ENCODE measurements around the gene ADCK2. TPM values are rescaled to one million over a fixed set of nuclear protein-coding genes. Genes with fewer than 3 reads are reported as not detected.
"Not testable (repeated sequence)": the region's sequence is repeated elsewhere in the genome, so short reads cannot be mapped to it uniquely, and the experiment has no call there.

ADCK2 gene
- total RNA-seq, 1 experiment from 2014 or later, result 17.3 TPM

DNA sequence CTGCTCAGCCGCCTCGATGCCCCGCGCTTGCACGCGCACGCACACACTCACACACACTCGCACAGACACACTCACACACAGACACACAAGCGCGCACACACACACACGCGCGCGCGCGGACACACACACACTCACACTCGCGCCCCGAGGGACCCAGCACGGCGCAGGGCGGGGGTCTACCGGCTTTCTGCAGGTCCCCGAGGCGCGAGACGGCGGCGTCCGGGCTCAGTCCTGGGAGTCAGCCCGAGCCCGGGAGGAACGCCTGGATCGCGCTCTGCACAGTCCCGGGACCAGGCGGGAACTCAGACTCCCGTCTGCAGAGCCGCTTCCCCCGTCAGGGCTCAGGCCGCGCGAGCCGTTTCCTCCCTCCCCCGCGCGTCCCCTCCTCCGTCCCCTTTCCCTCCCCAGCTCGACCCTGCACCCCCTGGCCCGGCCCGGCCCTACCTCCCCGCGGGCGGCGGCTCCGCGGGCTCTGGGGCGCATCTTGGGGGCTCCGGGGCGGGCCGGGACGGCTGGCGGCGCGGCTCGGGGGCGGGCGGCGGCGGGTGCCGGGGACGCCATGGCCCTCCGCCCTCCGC lies 32.6 kb upstream of the ADCK2 start:
- Histone ChIP-seq H3K9me3 (replicated peaks) (no peaks in the 10 kb centered on the region), H3K4me1 (peaks cover 7% of the 10 kb centered on the region; the same call in 1 of the 2 replicates), H3K27me3 (no peaks in the 10 kb centered on the region), H3K27ac (peak overlapping the region; percentile 81), H3K4me3 (peak overlapping the region; percentile 78), H3K36me3 (no peaks in the 10 kb centered on the region)
- DNase-seq, result peak; percentile 65 to 69

DNA sequence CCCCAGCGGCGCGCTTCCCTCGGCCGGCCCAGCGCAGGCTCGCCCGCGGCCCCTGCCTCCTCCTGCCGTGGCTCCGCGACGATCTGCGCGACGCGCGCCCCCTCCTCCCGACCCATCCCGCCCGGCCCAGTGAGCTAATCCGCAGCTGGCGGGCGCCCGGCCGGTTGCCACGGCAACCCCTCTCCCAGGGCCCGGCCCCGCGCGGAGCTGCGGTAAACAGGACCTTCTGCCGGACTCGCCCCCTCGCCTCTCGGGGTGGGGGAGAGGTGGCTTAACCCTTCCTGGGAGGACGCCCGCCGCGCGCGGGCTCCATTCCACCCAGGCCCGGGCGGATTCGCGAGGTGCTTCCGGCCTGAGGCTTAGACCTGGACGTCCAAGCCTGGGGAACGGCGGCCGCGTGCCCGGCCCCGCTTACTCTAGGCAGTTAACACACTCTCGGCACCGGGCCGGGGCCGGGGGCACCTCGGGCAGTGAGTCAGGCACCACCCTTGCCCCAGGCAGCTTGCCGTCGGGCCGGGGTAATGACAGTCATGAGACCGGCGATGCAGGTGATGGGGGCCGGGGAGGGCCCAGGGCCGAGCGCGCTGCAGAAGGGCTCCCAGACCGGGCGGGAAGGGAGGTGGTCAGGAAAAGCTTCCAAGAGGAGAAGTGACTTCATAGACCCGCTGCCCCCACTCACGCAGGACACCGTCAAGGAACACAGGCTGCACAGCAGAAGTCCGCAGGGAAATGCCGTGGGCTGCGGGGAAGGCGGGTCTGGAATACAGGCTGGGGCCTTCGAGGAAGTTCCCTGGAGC lies 31.8 kb upstream of the ADCK2 start, which contains the start of gene DENND2A:
Gene DENND2A (minus strand): TSS at position 87 of the 797 bp plus-strand sequence. CDS start 38,416 bp downstream, outside the sequence.
- peak; percentile 85 to 87 for DNase-seq
- Histone ChIP-seq H3K4me3 (peak within 1 kb of the TSS; percentile 78), H3K36me3 (no peaks in the 10 kb centered on the region), H3K27me3 (no peaks in the 10 kb centered on the region), H3K9me3 (replicated peaks) (no peaks in the 10 kb centered on the region), H3K4me1 (peaks cover 7% of the 10 kb centered on the region; the same call in 1 of the 2 replicates), H3K27ac (peak within 1 kb of the TSS; percentile 81)

DNA sequence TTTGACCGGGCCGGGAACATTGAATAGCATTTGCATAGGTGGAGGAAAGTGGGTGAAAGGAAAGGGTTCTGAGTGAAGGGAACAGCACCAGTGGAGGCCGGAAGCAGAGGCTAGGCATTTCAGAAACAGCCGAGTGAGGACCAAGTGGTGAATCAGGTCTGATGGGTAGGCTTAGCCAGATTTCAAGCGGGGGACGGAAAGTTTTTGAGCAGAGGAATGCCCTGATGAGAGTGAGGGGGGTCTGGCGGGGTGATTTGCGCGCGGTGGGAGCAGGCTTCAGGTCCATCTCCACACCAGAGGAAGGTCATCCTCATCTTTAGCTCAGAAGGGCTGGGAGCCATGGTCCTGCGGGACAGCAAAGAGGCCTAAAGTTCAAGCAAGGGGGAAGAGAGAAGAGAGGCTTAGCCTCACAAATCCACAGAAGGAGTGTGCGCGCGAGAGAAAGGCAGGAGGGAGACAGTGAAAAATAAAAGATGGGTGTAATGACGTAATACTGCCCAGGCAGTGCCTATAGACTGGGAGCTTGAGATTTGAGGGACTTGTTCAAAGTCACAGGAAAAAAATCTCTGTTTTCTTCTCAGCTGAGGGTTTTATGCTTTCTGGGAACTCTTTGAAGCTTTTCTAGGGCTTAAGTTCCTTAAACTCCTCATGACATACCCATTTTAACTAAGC lies 31.1 kb upstream of the ADCK2 start:
- Histone ChIP-seq H3K4me1 (peaks cover 10% of the 10 kb centered on the region), H3K27me3 (no peaks in the 10 kb centered on the region), H3K4me3 (peak overlapping the region; percentile 78), H3K9me3 (replicated peaks) (no peaks in the 10 kb centered on the region), H3K27ac (peak overlapping the region; percentile 76), H3K36me3 (no peaks in the 10 kb centered on the region)
- DNase-seq, result peak in 1 of 2 experiments; percentile 60

DNA sequence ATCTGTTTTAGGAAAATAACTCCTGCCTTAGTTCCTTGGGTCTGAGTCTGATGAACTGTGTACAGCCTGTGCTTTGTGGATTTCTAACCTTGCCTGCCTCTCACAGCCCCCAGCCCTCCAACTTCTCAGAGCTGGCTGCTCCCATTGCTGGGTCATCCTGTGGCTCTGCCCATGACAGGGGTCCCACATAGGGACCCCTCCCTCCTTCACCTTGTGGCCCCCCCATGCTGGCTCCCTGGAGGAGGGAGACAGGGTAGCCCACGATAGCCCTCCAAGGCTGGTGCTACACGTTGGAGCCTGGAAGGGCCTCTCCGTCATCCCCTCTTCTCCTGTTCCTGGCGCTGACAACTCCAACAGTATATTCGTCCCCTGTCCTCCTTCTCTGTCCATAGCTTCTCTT lies 29.3 kb upstream of the ADCK2 start:
- Histone ChIP-seq H3K36me3 (no peaks in the 10 kb centered on the region), H3K27me3 (no peaks in the 10 kb centered on the region), H3K4me1 (peaks cover 18% of the 10 kb centered on the region), H3K27ac (no peak overlapping the region), H3K9me3 (replicated peaks) (no peaks in the 10 kb centered on the region), H3K4me3 (no peak overlapping the region)
- no peak for DNase-seq

DNA sequence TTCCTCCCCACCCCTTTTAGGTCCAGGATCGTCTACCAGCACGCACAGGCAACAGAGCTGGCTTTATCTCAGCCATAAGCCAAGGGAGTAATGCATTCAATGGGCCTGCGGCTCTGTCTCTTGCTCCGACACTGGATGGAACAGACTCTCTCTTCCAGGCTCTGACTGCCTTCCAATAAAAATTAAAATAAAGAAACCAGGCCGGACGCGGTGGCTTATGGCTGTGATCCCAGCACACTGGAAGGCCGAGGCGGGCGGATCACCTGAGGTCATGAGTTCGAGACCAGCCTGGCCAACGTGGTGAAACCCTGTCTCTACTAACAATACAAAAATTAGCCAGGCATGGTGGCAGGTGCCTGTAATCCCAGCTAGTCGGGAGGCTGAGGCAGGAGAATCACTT lies 28.0 kb upstream of the ADCK2 start:
- not testable (repeated sequence) for H3K27me3 ChIP-seq; H3K36me3 ChIP-seq; H3K27ac ChIP-seq; DNase-seq; H3K4me3 ChIP-seq; H3K9me3 ChIP-seq (replicated peaks)
- peaks cover 14% of the 10 kb centered on the region for H3K4me1 ChIP-seq

DNA sequence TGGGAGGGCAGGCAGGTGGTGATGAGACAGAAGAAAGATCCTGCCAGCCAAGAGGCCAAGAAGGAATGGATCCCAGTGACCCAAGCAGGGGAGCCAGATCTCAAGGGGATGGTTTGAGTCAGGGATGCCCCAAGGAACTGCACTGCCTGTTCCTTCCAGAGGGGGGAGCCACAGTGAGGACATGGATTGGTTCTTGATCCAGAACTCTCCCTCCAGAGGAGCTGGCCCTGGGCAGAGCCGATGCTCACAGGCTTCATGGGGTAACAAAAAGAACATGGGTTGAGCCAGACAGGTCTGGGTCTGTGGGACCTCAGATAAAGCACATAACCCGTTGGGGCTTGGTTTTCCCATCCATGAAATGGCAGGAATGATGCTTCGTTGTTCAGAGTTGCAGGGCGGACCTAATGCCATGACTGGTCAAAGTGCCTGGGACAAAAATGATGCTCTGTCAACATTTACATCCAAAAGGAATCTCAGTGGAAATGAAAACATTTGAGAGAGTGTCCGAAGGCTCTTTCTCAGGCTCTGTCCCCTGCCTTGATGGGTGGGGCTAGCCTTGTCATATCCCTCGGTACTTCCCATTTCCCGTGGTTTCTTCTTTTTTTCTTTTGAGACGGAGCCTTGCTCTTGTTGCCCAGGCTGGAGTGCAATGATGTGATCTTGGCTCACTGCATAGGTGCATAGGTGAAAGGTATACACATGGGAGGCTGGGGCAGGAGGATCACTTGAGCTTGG lies 27.4 kb upstream of the ADCK2 start:
- H3K9me3 ChIP-seq (replicated peaks), result no peaks in the 10 kb centered on the region
- peaks cover 14% of the 10 kb centered on the region for H3K4me1 ChIP-seq
- DNase-seq, result peak; percentile 37 to 53
- no peak overlapping the region for H3K27ac ChIP-seq
- H3K4me3 ChIP-seq, result no peak overlapping the region
- H3K36me3 ChIP-seq, result no peaks in the 10 kb centered on the region
- no peaks in the 10 kb centered on the region for H3K27me3 ChIP-seq

DNA sequence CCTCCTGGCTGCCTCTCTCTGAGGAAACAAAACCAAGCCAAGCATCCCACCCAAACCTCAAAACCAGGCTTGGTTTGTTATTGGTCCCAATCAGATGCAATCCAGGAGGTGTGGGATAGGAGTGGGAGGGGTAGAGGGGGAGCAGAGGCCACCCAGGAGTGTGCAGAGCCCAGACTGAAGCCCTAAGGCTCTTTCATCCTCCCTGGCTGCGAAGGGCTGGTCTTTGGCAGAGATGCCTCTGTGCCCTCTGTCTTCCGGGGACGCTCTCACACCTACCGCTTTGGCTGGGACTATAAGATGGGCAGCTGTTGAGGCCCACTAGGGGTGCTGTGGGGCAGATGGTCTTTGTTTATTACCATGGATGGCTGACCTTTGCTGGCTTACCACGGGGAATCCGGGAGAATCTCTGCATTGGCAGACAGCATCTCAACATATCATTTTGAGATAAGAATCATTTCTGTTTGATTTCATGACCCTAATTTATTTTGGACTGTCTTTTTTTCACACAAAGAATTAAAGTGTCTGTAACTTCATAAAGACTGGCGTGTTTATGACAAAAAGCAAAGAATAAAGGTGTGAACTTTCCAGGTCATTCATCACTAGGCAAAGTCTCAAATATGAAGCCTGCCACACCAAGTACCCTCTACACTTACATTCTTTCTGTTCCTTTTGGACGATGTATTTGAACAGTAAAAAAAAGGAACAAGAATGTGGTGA lies 25.7 kb upstream of the ADCK2 start:
- Histone ChIP-seq H3K27ac (no peak overlapping the region), H3K27me3 (no peaks in the 10 kb centered on the region), H3K9me3 (replicated peaks) (no peaks in the 10 kb centered on the region), H3K4me3 (no peak overlapping the region), H3K4me1 (peaks cover 11% of the 10 kb centered on the region), H3K36me3 (no peaks in the 10 kb centered on the region)
- peak; percentile 87 to 91 for DNase-seq

DNA sequence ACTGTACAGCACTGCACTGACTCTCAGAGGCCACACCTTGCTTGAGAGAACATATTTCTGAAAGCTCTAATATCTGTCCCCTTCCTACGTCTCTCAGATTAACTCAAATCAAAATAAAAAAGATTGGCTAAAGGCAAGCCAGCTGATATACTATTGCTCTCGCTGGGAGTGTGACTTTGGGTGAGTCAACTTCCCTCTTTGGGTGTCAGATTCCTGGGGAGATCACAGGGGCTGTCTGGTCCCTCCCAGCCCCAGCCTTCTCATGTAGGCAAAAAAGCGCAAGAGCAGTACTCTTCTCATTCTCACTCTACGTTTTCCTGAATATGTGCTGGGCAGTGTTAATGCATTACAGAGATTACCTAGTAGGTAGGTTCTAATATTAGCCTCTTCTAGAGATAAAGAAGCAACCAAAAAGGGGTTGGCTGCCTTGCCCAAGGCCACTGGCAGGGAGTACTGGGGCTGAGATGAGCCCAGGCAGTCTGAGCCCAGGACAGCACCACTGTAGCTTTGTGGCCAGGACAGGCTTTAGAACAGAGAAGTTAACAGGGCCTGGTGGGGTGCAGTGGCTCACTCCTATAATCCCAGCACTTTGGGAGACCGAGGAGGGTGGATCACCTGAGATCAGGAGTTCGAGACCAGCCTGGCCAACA lies 23.1 kb upstream of the ADCK2 start:
- H3K4me1 ChIP-seq, result peaks cover 11% of the 10 kb centered on the region
- DNase-seq, result peak in 1 of 2 experiments; percentile 42
- no peaks in the 10 kb centered on the region for H3K36me3 ChIP-seq
- no peak overlapping the region for H3K27ac ChIP-seq
- H3K27me3 ChIP-seq, result no peaks in the 10 kb centered on the region
- no peaks in the 10 kb centered on the region for H3K9me3 ChIP-seq (replicated peaks)
- no peak overlapping the region for H3K4me3 ChIP-seq

DNA sequence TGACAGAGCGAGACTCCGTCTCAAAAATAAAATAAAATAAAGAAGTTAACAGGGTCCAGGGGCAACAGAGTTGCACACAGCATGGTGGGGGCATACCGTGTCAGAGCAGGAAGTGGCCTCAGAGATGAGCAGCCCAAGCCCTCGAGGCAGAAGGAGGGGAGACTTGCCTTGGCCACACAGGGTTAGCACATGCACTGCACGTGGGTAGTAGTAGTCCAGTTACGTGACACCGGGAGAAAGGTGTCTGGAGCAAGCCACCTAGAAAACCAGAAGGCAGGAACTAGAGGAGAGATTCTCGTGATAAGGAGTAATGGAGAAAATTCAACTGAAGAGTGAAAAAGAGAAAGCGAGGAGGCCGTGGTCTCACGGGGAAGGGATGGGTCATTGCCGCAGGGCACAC lies 22.4 kb upstream of the ADCK2 start:
- Histone ChIP-seq H3K27ac (no peak overlapping the region), H3K4me3 (no peak overlapping the region), H3K9me3 (replicated peaks) (no peaks in the 10 kb centered on the region), H3K4me1 (peaks cover 11% of the 10 kb centered on the region), H3K36me3 (no peaks in the 10 kb centered on the region), H3K27me3 (no peaks in the 10 kb centered on the region)
- DNase-seq, result no peak

DNA sequence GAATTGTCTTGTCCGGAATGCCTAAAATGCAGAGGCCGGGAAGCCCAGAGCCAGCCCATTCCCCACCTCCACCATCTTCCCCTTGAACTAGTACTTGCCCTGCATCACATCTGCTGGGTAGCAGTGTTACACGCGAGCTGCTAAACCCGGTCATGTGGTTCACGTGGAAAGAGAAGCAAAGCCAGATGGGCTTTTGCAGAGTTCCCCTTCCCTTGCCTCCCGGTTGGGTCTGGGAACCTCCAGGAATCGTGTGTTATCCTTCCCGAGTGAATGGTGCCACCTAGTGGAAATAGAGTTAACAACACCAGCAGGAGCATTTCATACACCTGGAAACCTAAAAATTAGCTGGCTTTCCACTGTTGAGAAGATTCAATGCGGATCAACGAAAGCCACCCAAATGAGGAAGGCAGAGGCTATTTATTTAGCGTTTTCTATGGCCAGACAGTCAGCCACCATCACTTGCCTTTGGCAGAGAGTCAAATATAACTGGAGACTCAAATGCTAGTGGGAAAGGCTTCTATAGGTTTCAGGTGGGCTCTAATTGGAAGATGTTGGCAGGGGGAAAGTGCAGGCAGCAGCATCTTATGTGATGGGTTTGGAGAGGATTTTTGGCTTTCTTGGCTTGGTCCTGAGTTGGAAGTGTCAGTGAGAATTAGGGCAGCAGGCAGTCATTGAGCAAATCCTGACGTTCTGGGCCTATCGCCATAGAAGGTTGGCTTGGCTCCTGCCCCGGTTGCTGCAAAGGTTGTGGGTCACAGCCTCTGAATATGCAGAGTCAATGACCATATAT lies 19.2 kb upstream of the ADCK2 start:
- Histone ChIP-seq H3K9me3 (replicated peaks) (no peaks in the 10 kb centered on the region), H3K4me1 (no peaks in the 10 kb centered on the region), H3K27ac (no peak overlapping the region), H3K27me3 (no peaks in the 10 kb centered on the region), H3K36me3 (no peaks in the 10 kb centered on the region), H3K4me3 (no peak overlapping the region)
- DNase-seq, result peak; percentile 79 to 91

DNA sequence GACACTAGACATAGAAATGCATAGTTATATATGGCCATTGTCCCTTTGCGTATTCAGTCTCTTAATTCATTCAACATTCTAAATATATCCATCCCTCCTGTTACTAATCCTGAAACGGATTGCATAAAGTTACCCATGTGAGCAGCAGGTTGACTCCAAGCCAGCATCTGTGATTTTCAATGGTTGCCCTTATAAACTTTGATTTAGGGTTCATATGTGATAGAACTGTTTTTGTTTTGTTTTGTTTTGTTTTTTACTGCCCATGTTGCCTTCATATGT lies 18.7 kb upstream of the ADCK2 start:
- no peak overlapping the region for H3K4me3 ChIP-seq
- no peak for DNase-seq
- H3K9me3 ChIP-seq (replicated peaks), result no peaks in the 10 kb centered on the region
- H3K27me3 ChIP-seq, result no peaks in the 10 kb centered on the region
- H3K36me3 ChIP-seq, result no peaks in the 10 kb centered on the region
- no peak overlapping the region for H3K27ac ChIP-seq
- H3K4me1 ChIP-seq, result no peaks in the 10 kb centered on the region

DNA sequence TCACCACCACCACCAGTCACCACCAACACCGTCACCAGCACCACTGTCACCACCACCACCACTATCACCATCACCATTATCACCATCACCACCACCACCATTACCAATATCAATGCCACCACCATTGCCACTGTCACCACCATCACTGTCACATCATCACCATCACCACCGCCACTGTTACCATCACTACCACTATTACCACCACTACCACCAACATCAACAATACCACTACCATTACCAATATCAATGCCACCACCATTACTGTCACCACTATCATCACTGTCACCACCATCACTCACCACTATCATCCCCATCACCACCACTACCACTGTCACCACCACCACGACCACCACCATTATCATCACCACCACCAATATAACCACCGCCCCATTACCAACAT lies 18.1 kb upstream of the ADCK2 start:
- H3K4me1 ChIP-seq, result no peaks in the 10 kb centered on the region
- H3K4me3 ChIP-seq, result no peak overlapping the region
- H3K36me3 ChIP-seq, result no peaks in the 10 kb centered on the region
- no peak overlapping the region for H3K27ac ChIP-seq
- no peaks in the 10 kb centered on the region for H3K9me3 ChIP-seq (replicated peaks)
- H3K27me3 ChIP-seq, result no peaks in the 10 kb centered on the region
- DNase-seq, result no peak

Data from SJCRH30 (cell line).